Measurements from ENCODE around the gene RCBTB1. TPM values are rescaled to one million over a fixed set of nuclear protein-coding genes. Genes with fewer than 3 reads are reported as not detected.
"Not testable (repeated sequence)": the region's sequence is repeated elsewhere in the genome, so short reads cannot be mapped to it uniquely, and the experiment has no call there.

RCBTB1 gene
- total RNA-seq, 1 donor from 2014 or later, result 21.6 TPM

GRCh38 chr13:49498206-49498605 lies 87.2 kb downstream of the RCBTB1 start:
- TF ChIP-seq CTCF (IDR thresholded peaks at IDR 0.05; ENCODE audit: borderline replicate concordance), result no peak
- Histone ChIP-seq H3K9me3 (replicated peaks) (no peaks in the 10 kb centered on the region), H3K4me3 (no peak overlapping the region), H3K4me1 (peaks cover 25% of the 10 kb centered on the region), H3K27ac (replicated peaks) (no peak overlapping the region), H3K27me3 (ENCODE audit: low read depth) (no peaks in the 10 kb centered on the region), H3K36me3 (no peaks in the 10 kb centered on the region)
- DNase-seq, result no peak
- intact Hi-C loops (cut with micrococcal nuclease), result no loop called here

GRCh38 chr13:49497272-49497671 lies 88.1 kb downstream of the RCBTB1 start:
- Histone ChIP-seq H3K4me3 (no peak overlapping the region), H3K9me3 (replicated peaks) (no peaks in the 10 kb centered on the region), H3K4me1 (peaks cover 19% of the 10 kb centered on the region), H3K36me3 (no peaks in the 10 kb centered on the region), H3K27me3 (ENCODE audit: low read depth) (no peaks in the 10 kb centered on the region), H3K27ac (replicated peaks) (peak overlapping the region; percentile 98)
- DNase-seq, result no peak
- no peak for TF ChIP-seq CTCF (IDR thresholded peaks at IDR 0.05; ENCODE audit: borderline replicate concordance)
- intact Hi-C loops (cut with micrococcal nuclease), result no loop called here

- H3K27me3 ChIP-seq (ENCODE audit: low read depth); DNase-seq; H3K9me3 ChIP-seq (replicated peaks); intact Hi-C loops (cut with micrococcal nuclease); H3K36me3 ChIP-seq: not testable (repeated sequence)
- peak overlapping the region; percentile 86 for H3K4me3 ChIP-seq
- peak overlapping the region; percentile 98 for H3K27ac ChIP-seq (replicated peaks)
- H3K4me1 ChIP-seq, result peaks cover 19% of the 10 kb centered on the region
Measured at GRCh38 chr13:49496837-49497236, 88.5 kb downstream of the RCBTB1 start.

GRCh38 chr13:49495783-49496762 lies 89.3 kb downstream of the RCBTB1 start, which contains the start of gene PHF11:
Gene PHF11, plus strand, starts transcription at chr13:49495953. Its CDS starts 49 bp downstream, at chr13:49496002.
- Histone ChIP-seq H3K36me3 (peaks cover 3% of the 10 kb centered on the region), H3K9me3 (replicated peaks) (no peaks in the 10 kb centered on the region), H3K27ac (replicated peaks) (peak within 1 kb of the TSS; percentile 98), H3K4me1 (peaks cover 19% of the 10 kb centered on the region), H3K4me3 (peak within 1 kb of the TSS; percentile 86), H3K27me3 (ENCODE audit: low read depth) (no peaks in the 10 kb centered on the region)
- DNase-seq, result peak; percentile 81
- intact Hi-C loops (cut with micrococcal nuclease), result no loop called here
- TF ChIP-seq CTCF (IDR thresholded peaks at IDR 0.05; ENCODE audit: borderline replicate concordance), result peak; percentile 46

GRCh38 chr13:49494645-49495044 lies 90.7 kb downstream of the RCBTB1 start:
- Histone ChIP-seq H3K9me3 (replicated peaks) (no peaks in the 10 kb centered on the region), H3K4me1 (peaks cover 19% of the 10 kb centered on the region), H3K4me3 (peak overlapping the region; percentile 86), H3K36me3 (peaks cover 10% of the 10 kb centered on the region), H3K27me3 (ENCODE audit: low read depth) (no peaks in the 10 kb centered on the region), H3K27ac (replicated peaks) (peak overlapping the region; percentile 98)
- no peak for TF ChIP-seq CTCF (IDR thresholded peaks at IDR 0.05; ENCODE audit: borderline replicate concordance)
- intact Hi-C loops (cut with micrococcal nuclease), result no loop called here
- no peak for DNase-seq

GRCh38 chr13:49488563-49488962 lies 96.8 kb downstream of the RCBTB1 start:
- no peak for TF ChIP-seq CTCF (IDR thresholded peaks at IDR 0.05; ENCODE audit: borderline replicate concordance)
- Histone ChIP-seq H3K4me3 (no peak overlapping the region), H3K36me3 (peaks cover 56% of the 10 kb centered on the region), H3K9me3 (replicated peaks) (no peaks in the 10 kb centered on the region), H3K27me3 (ENCODE audit: low read depth) (no peaks in the 10 kb centered on the region), H3K4me1 (no peaks in the 10 kb centered on the region), H3K27ac (replicated peaks) (no peak overlapping the region)
- intact Hi-C loops (cut with micrococcal nuclease), result no loop called here
- no peak for DNase-seq

Data from left ventricle myocardium inferior (tissue), 1 donor.